Gastroesophageal sphincter (tissue), 3 donors: ENCODE results near the gene BANK1.

Experiments used
- POLR2A ChIP-seq, 2 donors: fragments of 450-650 bp; IDR thresholded peaks; one replicate each; pipeline ENCODE4 v1.6.1; 2017; ENCODE audit warnings: antibody characterized with exemption in 2 of 2, mild to moderate bottlenecking in 2 of 2, moderate library complexity in 1 of 2
- TF ChIP-seq, protein P1 (sequence below), 4 experiments: fragments of 200-600 bp in 2 of 4; fragments of 450-650 bp in 2 of 4; sonication (generic) in 1 of 4; IDR thresholded peaks; one replicate each; pipeline ENCODE4 v1.5.1; 2017 to 2019; ENCODE audit warnings: antibody characterized with exemption in 4 of 4, mild to moderate bottlenecking in 2 of 4, moderate library complexity in 2 of 4

- TF ChIP-seq, protein P1, sequence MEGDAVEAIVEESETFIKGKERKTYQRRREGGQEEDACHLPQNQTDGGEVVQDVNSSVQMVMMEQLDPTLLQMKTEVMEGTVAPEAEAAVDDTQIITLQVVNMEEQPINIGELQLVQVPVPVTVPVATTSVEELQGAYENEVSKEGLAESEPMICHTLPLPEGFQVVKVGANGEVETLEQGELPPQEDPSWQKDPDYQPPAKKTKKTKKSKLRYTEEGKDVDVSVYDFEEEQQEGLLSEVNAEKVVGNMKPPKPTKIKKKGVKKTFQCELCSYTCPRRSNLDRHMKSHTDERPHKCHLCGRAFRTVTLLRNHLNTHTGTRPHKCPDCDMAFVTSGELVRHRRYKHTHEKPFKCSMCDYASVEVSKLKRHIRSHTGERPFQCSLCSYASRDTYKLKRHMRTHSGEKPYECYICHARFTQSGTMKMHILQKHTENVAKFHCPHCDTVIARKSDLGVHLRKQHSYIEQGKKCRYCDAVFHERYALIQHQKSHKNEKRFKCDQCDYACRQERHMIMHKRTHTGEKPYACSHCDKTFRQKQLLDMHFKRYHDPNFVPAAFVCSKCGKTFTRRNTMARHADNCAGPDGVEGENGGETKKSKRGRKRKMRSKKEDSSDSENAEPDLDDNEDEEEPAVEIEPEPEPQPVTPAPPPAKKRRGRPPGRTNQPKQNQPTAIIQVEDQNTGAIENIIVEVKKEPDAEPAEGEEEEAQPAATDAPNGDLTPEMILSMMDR (IDR thresholded peaks at IDR 0.05) = peak in 1 of 4 experiments; percentile 12
- TF ChIP-seq POLR2A (IDR thresholded peaks at IDR 0.05) = no peak
Measured at GRCh38 chr4:101790521-101791181, at the start of gene BANK1.
